Measurements from ENCODE around the gene TEX52.

GRCh38 chr12:2841056-2841650 lies 15.7 kb downstream of the TEX52 start:
- TF ChIP-seq CTCF (IDR thresholded peaks at IDR 0.05) (no peak), POLR2A (IDR thresholded peaks at IDR 0.05) (no peak), EP300 (IDR thresholded peaks at IDR 0.05) (no peak)

Data from tibial nerve (tissue), 4 donors.